Fibroblast of skin of right biceps (primary cell): ENCODE results near the gene KRTAP7-1.

Experiments used
- DNase-seq: peaks from one replicate; pipeline ENCODE4 v3.0.0-alpha.2; 2013

KRTAP7-1 gene, protein sequence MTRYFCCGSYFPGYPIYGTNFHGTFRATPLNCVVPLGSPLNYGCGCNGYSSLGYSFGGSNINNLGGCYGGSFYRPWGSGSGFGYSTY

DNA sequence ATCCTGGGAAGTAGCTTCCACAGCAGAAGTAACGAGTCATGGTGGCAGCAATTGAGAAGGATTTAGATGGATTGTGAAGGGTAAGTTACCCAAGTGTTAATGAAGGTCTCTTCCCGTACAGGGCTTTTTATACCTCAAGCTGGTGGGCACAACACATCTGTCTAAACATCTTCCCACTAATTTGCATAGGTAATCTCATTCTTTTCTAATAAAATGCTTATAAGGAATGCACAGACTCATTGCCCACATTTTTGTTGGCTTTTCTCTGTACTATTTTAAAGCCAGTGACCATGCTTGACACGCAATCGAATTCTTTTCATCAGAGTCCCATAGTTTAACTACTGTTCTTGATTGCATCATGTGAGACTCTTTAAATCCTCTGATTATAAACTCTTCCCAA lies at the start of gene KRTAP7-1:
TSS of gene KRTAP7-1 (minus strand) at position 101 of the 400 bp plus-strand sequence. CDS start at position 40, 61 bp downstream.
- no peak for DNase-seq

DNA sequence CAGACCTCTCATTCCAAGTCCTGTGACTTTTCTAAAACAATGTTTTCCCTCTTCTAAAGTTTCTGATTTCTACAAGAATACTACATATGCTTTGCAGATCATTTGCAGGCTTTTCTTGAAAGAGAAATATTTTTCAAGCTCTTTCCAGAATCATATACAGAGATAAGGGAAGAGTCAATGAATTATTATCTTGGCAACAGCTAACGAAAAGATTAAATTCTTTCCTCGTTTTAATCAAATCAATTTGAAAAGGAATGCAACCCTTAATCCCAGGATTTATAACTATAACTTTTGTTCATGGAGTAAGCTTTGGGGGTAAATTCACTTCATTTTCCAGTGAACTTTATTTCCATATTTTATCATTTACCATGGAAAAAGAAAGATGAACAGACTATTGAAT lies 45.0 kb upstream of the KRTAP7-1 start:
- DNase-seq, result no peak

- DNase-seq, result no peak
Measured at GRCh38 chr21:30847627-30848500, 18.3 kb upstream of the KRTAP7-1 start.

DNA sequence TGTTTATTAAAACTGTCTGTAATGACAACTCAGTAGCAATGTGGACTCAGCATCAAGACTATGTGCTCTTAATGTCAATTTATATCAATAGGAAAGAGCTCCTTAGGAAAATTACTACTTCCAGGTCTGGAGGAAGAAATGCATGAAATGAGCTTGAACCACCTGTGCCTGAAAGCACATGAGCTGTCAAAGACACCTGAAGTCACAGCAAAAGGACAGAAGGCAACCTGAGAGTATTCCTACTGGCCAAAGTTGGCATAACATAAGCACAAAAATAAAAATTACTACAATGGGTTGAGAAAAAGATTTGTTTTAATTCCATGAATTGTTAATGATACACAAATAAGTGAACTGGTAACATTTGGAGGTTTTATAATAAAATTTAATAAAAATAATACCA lies 13.4 kb upstream of the KRTAP7-1 start:
- DNase-seq, result no peak

GRCh38 chr21:30839304-30839703 lies 9.7 kb upstream of the KRTAP7-1 start:
- peak; percentile 10 for DNase-seq

DNA sequence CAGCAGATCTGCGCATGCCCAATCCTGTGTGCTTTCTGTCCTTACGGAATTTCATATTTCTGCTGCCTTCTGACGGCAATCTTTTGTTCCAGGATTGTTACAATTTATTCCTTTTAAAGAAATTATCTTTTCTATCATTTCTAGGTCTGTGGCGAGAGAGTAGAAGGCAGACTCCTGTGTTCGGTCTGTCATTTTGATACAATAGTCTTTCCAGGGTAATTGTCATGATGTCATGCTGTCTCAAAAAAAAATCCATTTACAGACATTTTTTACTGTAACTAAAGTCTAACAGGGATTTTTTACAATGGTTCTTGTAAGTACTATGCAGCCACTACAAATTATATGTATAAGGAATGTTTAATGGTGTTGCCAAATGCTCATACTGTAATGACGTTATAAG lies 9.0 kb upstream of the KRTAP7-1 start:
- no peak for DNase-seq

GRCh38 chr21:30831194-30831765 lies 1.7 kb upstream of the KRTAP7-1 start:
- DNase-seq, result no peak

DNA sequence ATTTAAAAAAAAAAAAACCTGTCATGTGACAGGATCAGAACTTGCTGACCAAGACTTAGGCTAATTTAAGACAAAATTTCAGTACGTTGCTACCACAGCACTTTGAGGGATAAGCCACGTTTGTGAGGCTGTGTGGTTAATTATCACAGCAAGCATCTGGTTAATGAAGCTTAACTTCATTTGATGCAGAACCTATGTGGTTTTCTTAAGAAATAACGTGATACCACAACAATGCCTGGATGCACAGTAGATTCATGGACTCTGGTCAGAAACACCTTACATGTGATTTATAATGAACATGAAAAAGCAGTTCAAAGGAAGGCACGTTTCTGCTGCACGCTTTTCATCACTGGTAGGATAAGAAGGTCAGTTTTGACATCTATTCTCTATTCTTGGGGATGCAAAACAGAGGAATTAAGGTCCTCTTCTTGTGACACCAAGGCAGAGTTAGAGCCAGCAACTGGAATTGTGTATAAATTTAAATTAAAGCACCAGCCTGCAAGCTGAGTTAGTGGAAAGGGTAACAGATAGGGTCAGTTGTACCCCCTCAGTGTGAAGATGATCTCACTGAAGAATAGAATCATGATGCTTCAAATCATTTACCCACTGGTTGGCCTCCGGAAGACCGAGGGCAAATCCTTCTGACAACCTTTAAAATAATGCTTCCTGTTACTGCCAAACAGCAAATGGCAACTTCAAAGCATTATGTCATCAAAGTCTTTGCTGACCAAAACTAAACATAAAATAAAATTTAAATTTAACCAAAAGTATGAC lies 10.5 kb downstream of the KRTAP7-1 start:
- no peak for DNase-seq

DNA sequence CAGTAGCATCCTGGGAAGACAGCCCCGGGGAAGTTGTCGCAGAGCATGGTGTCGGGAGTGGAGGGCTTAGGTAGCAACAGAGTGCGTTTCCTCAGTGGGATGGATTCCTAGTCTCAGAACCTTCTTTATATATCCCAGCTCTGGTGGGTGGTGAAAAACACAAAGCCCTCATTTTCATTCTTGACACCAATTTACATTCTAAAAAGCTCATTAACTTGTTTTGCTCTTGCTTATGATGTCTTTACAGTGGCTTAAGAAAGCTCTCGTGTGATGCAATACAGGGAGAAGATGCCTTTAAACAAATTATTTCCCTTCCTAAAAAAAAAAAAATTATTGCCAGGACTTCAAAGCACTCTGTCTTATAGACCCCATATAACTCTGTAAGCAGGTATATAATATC lies 16.4 kb downstream of the KRTAP7-1 start, which contains the start of gene KRTAP8-1:
TSS of gene KRTAP8-1 (minus strand) at position 101 of the 400 bp plus-strand sequence. CDS start at position 47, 54 bp downstream.
- no peak for DNase-seq

GRCh38 chr21:30800605-30801004 lies 29.0 kb downstream of the KRTAP7-1 start:
- no peak for DNase-seq

- no peak for DNase-seq
Measured at GRCh38 chr21:30793581-30794314, 35.8 kb downstream of the KRTAP7-1 start.

DNA sequence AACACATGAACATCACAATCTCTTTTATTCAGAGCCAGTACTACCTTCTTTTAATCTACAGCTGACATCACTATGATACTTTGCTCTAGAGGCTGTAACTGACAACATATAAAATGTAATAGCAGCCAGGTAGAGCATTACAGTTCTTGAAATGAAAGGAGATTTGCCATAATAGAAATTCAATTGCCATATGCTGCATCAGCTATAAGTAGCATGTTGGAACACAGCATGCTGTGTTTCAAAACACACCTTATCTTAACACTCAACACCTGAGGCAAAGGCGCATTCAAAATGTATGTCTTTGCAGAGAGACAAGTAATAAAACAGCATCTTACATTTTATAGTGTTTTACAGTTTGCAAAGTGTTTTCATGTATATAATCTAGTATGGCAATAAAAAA lies 50.3 kb downstream of the KRTAP7-1 start:
- DNase-seq, result no peak
